Liver (tissue), 9 donors: ENCODE measurements around the gene SLC6A11. TPM values are rescaled to one million over a fixed set of nuclear protein-coding genes. Genes with fewer than 3 reads are reported as not detected.

Experiments
- DNase-seq: peaks from one replicate; pipeline ENCODE4 v3.0.0-alpha.2; 2017; ENCODE audit warnings: low spot score
- H3K27ac ChIP-seq, 2 donors: one replicate each; pipeline ENCODE4 v1.7.0; 2013; ENCODE audit warnings: inconsistent platforms in 2 of 2, low read length in 2 of 2, control low read depth in 1 of 2, low read depth in 1 of 2, mild to moderate bottlenecking in 1 of 2
- H3K27me3 ChIP-seq, 4 donors: one replicate each; pipeline versions ENCODE4 v1.6.1 to v1.7.0; 2013; ENCODE audit warnings: low read length in 3 of 4, inconsistent platforms in 1 of 4, mild to moderate bottlenecking in 1 of 4, moderate library complexity in 1 of 4; ENCODE audit not compliant: control insufficient read depth in 4 of 4, insufficient read depth in 4 of 4
- H3K36me3 ChIP-seq, 4 donors: one replicate each; pipeline versions ENCODE4 v1.6.1 to v1.7.0; 2013; ENCODE audit warnings: low read length in 3 of 4, mild to moderate bottlenecking in 3 of 4, low read depth in 1 of 4, moderate library complexity in 1 of 4; ENCODE audit not compliant: control insufficient read depth in 4 of 4, insufficient read depth in 3 of 4
- H3K4me1 ChIP-seq, 4 donors: one replicate each; pipeline versions ENCODE4 v1.6.1 to v1.7.0; 2013; ENCODE audit warnings: low read length in 3 of 4, mild to moderate bottlenecking in 3 of 4, moderate library complexity in 1 of 4; ENCODE audit not compliant: control insufficient read depth in 4 of 4, insufficient read depth in 4 of 4
- H3K4me3 ChIP-seq, 3 donors: one replicate each; pipeline versions ENCODE4 v1.6.1 to v1.7.0; 2013; ENCODE audit warnings: low read length in 3 of 3, control low read depth in 1 of 3, low read depth in 1 of 3, mild to moderate bottlenecking in 1 of 3
- H3K9ac ChIP-seq, 2 donors: one replicate each; pipeline ENCODE4 v1.7.0; 2013; ENCODE audit warnings: low read length in 2 of 2, mild to moderate bottlenecking in 2 of 2, moderate library complexity in 2 of 2, control low read depth in 1 of 2, low read depth in 1 of 2
- H3K9me3 ChIP-seq, 4 donors: one replicate each; pipeline versions ENCODE4 v1.6.1 to v1.7.0; 2013; ENCODE audit warnings: low read length in 3 of 4; ENCODE audit not compliant: control insufficient read depth in 4 of 4
- EGR1 ChIP-seq, 2 donors: IDR thresholded peaks; 2 replicates each; pipeline ENCODE4 v1.6.1; 2016 to 2018; ENCODE audit warnings: antibody characterized with exemption in 2 of 2, low read depth in 2 of 2
- FOXA1 ChIP-seq: IDR thresholded peaks from 2 replicates; pipeline ENCODE4 v1.6.1; 2016; ENCODE audit warnings: antibody characterized with exemption
- FOXA2 ChIP-seq: IDR thresholded peaks from 2 replicates; pipeline ENCODE4 v1.6.1; 2016; ENCODE audit warnings: antibody characterized with exemption
- GABPA ChIP-seq, 2 donors: IDR thresholded peaks in 1 of 2; conservative IDR thresholded peaks in 1 of 2; 2 replicates each; pipeline ENCODE4 v1.6.1; 2016; ENCODE audit warnings: antibody characterized with exemption in 2 of 2, mild to moderate bottlenecking in 1 of 2, moderate library complexity in 1 of 2
- HNF4A ChIP-seq, 2 donors: conservative IDR thresholded peaks; 2 replicates each; pipeline ENCODE4 v1.6.1; 2016; ENCODE audit warnings: antibody characterized with exemption in 2 of 2, mild to moderate bottlenecking in 2 of 2
- HNF4G ChIP-seq: IDR thresholded peaks from 2 replicates; pipeline ENCODE4 v1.6.1; 2016; ENCODE audit warnings: antibody characterized with exemption
- JUND ChIP-seq, 2 donors: IDR thresholded peaks; 2 replicates each; pipeline ENCODE4 v1.6.1; 2016; ENCODE audit warnings: antibody characterized with exemption in 2 of 2
- NR2F2 ChIP-seq: IDR thresholded peaks from 2 replicates; pipeline ENCODE4 v1.6.1; 2016; ENCODE audit warnings: antibody characterized with exemption
- RAD21 ChIP-seq, 2 donors: IDR thresholded peaks; 2 replicates each; pipeline ENCODE4 v1.6.1; 2016; ENCODE audit warnings: antibody characterized with exemption in 2 of 2, mild to moderate bottlenecking in 2 of 2
- RXRA ChIP-seq, 2 donors: IDR thresholded peaks; 2 replicates each; pipeline ENCODE4 v1.6.1; 2017 to 2018; ENCODE audit warnings: antibody characterized with exemption in 2 of 2, mild to moderate bottlenecking in 1 of 2
- SP1 ChIP-seq: IDR thresholded peaks from 2 replicates; pipeline ENCODE4 v1.6.1; 2018; ENCODE audit warnings: antibody characterized with exemption, mild to moderate bottlenecking
- TAF1 ChIP-seq: conservative IDR thresholded peaks from 2 replicates; pipeline ENCODE4 v1.6.1; 2016; ENCODE audit warnings: antibody characterized with exemption, mild to moderate bottlenecking
- YY1 ChIP-seq: IDR thresholded peaks from 2 replicates; pipeline ENCODE4 v1.6.1; 2016; ENCODE audit warnings: antibody characterized with exemption, mild to moderate bottlenecking
- WGBS: extraction: QIAGEN DNeasy Blood & Tissue Kit; methylation state at CpG from one replicate; pipeline ENCODE4 v1.1.7; 2013; 5-methylcytosine and 5-hydroxymethylcytosine counted together
- polyA plus RNA-seq, 2 donors: library from polyadenylated mRNA; stranded (reverse) in 1 of 2; unstranded in 1 of 2; fragments of 200-250 nt in 1 of 2; fragments of >200 nt in 1 of 2; fragmentation: Nextera tagmentation in 1 of 2; extraction: Ambion mirVana in 1 of 2; gene quantifications; one replicate each; pipeline versions ENCODE4 v1.2.1 to v1.2.3, GENCODE V29; 2013 to 2015
- total RNA-seq, 2 donors: library from RNA; depleted of rRNA; stranded (reverse); fragments of >200 nt; gene quantifications; one replicate each; pipeline ENCODE4 v1.2.3, GENCODE V29; 2014
- TF ChIP-seq, protein P1 (sequence below): IDR thresholded peaks from 2 replicates; pipeline ENCODE4 v1.6.1; 2016; ENCODE audit warnings: antibody characterized with exemption
- TF ChIP-seq, protein P2 (sequence below): IDR thresholded peaks from 2 replicates; pipeline ENCODE4 v1.6.1; 2016; ENCODE audit warnings: antibody characterized with exemption
- TF ChIP-seq, protein P3 (sequence below): fragments of 150-350 bp; IDR thresholded peaks from 2 replicates; pipeline ENCODE4 v1.5.1; 2017; ENCODE audit warnings: improper control_type of control experiment, low read depth, low read length; ENCODE audit not compliant: missing input control
- TF ChIP-seq, protein P4 (sequence below): IDR thresholded peaks from 2 replicates; pipeline ENCODE4 v1.6.1; 2016; ENCODE audit warnings: antibody characterized with exemption, mild to moderate bottlenecking
- TF ChIP-seq, protein P5 (sequence below): IDR thresholded peaks from 2 replicates; pipeline ENCODE4 v1.6.1; 2016; ENCODE audit warnings: antibody characterized with exemption
- donor health status: healthy.
- donor health status: healthy.
- donor health status: healthy.
- donor health status: healthy.
- donor health status: healthy.

SLC6A11 gene
- total and polyA plus RNA-seq, 4 donors = under 0.01 to 7.1 (median 0.01) TPM; not detected in 1

DNA sequence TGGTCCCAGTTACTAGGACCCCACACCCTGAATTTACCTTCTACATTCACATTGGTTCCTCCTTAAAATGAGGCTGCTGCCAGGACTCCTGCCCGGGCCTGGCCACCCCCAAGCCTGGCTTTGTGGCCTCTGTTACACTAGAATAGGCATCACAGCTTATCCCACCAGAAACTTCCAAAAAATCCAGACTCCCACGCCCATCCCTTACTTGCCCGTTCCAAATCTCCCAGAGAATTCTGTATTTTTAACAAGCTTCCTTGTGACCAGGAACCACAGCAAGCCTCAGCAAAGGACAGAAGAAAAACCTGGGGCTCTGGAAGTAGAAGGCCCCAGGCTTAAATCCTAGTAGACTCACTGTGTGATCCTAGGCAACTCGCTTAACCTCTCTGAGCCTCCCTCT, 140.5 kb downstream of the SLC6A11 start:
- H3K4me1 ChIP-seq = no peaks in the 10 kb centered on the region
- H3K4me3 ChIP-seq = no peak overlapping the region
- TF ChIP-seq GABPA (IDR thresholded peaks at IDR 0.05 in 1 of 2, conservative IDR thresholded peaks at IDR 0.05 in 1 of 2) (no peak), FOXA1 (no peak), JUND (IDR thresholded peaks at IDR 0.05) (no peak), NR2F2 (no peak), YY1 (no peak), RAD21 (IDR thresholded peaks at IDR 0.05) (no peak), RXRA (IDR thresholded peaks at IDR 0.05) (no peak)
- TF ChIP-seq, protein P1, sequence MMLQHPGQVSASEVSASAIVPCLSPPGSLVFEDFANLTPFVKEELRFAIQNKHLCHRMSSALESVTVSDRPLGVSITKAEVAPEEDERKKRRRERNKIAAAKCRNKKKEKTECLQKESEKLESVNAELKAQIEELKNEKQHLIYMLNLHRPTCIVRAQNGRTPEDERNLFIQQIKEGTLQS = no peak
- TF ChIP-seq, protein P2, sequence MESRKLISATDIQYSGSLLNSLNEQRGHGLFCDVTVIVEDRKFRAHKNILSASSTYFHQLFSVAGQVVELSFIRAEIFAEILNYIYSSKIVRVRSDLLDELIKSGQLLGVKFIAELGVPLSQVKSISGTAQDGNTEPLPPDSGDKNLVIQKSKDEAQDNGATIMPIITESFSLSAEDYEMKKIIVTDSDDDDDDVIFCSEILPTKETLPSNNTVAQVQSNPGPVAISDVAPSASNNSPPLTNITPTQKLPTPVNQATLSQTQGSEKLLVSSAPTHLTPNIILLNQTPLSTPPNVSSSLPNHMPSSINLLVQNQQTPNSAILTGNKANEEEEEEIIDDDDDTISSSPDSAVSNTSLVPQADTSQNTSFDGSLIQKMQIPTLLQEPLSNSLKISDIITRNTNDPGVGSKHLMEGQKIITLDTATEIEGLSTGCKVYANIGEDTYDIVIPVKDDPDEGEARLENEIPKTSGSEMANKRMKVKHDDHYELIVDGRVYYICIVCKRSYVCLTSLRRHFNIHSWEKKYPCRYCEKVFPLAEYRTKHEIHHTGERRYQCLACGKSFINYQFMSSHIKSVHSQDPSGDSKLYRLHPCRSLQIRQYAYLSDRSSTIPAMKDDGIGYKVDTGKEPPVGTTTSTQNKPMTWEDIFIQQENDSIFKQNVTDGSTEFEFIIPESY = no peak
- H3K9ac ChIP-seq = no peak overlapping the region
- WGBS = 84% methylated on average over 4 of the region's 4 CpGs
- no peaks in the 10 kb centered on the region for H3K36me3 ChIP-seq
- H3K27ac ChIP-seq = no peak overlapping the region
- no peaks in the 10 kb centered on the region for H3K9me3 ChIP-seq
- H3K27me3 ChIP-seq = peaks cover 0 to 5% (median 0%) of the 10 kb centered on the region in 4 donors
- DNase-seq = no peak

DNA sequence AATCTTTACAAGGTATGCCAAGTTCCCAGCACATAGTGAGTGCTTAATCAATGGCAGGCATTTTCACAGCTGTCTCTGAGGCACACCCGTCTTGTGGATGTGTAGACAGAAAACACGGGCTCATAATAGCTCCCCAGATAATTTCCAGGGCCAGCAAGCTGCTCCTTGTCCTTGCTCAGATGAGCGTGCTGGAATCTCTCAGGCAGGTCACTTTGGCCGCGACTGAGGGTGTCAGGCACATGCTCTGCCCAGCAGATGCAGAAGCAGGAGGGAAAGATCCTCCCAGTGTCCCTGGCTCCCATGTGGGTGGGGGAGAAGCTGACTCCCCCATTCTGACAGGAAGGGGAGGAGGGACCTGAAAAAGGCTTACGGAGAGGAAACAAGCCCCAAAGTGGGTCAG, 141.0 kb downstream of the SLC6A11 start:
- no peaks in the 10 kb centered on the region for H3K36me3 ChIP-seq
- TF ChIP-seq JUND (IDR thresholded peaks at IDR 0.05) (no peak), RAD21 (IDR thresholded peaks at IDR 0.05) (no peak), HNF4A (conservative IDR thresholded peaks at IDR 0.05) (no peak), SP1 (no peak), YY1 (no peak), HNF4G (no peak), GABPA (IDR thresholded peaks at IDR 0.05 in 1 of 2, conservative IDR thresholded peaks at IDR 0.05 in 1 of 2) (no peak), TAF1 (no peak), RXRA (IDR thresholded peaks at IDR 0.05) (no peak), NR2F2 (no peak), FOXA2 (no peak), FOXA1 (no peak), EGR1 (IDR thresholded peaks at IDR 0.05; ENCODE audit: low read depth in 2 of 2) (no peak)
- TF ChIP-seq, protein P3, sequence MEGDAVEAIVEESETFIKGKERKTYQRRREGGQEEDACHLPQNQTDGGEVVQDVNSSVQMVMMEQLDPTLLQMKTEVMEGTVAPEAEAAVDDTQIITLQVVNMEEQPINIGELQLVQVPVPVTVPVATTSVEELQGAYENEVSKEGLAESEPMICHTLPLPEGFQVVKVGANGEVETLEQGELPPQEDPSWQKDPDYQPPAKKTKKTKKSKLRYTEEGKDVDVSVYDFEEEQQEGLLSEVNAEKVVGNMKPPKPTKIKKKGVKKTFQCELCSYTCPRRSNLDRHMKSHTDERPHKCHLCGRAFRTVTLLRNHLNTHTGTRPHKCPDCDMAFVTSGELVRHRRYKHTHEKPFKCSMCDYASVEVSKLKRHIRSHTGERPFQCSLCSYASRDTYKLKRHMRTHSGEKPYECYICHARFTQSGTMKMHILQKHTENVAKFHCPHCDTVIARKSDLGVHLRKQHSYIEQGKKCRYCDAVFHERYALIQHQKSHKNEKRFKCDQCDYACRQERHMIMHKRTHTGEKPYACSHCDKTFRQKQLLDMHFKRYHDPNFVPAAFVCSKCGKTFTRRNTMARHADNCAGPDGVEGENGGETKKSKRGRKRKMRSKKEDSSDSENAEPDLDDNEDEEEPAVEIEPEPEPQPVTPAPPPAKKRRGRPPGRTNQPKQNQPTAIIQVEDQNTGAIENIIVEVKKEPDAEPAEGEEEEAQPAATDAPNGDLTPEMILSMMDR = no peak
- TF ChIP-seq, protein P4, sequence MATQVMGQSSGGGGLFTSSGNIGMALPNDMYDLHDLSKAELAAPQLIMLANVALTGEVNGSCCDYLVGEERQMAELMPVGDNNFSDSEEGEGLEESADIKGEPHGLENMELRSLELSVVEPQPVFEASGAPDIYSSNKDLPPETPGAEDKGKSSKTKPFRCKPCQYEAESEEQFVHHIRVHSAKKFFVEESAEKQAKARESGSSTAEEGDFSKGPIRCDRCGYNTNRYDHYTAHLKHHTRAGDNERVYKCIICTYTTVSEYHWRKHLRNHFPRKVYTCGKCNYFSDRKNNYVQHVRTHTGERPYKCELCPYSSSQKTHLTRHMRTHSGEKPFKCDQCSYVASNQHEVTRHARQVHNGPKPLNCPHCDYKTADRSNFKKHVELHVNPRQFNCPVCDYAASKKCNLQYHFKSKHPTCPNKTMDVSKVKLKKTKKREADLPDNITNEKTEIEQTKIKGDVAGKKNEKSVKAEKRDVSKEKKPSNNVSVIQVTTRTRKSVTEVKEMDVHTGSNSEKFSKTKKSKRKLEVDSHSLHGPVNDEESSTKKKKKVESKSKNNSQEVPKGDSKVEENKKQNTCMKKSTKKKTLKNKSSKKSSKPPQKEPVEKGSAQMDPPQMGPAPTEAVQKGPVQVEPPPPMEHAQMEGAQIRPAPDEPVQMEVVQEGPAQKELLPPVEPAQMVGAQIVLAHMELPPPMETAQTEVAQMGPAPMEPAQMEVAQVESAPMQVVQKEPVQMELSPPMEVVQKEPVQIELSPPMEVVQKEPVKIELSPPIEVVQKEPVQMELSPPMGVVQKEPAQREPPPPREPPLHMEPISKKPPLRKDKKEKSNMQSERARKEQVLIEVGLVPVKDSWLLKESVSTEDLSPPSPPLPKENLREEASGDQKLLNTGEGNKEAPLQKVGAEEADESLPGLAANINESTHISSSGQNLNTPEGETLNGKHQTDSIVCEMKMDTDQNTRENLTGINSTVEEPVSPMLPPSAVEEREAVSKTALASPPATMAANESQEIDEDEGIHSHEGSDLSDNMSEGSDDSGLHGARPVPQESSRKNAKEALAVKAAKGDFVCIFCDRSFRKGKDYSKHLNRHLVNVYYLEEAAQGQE = no peak
- TF ChIP-seq, protein P5, sequence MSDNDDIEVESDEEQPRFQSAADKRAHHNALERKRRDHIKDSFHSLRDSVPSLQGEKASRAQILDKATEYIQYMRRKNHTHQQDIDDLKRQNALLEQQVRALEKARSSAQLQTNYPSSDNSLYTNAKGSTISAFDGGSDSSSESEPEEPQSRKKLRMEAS = no peak
- TF ChIP-seq, protein P1 = no peak
- no peaks in the 10 kb centered on the region for H3K4me1 ChIP-seq
- H3K27ac ChIP-seq = no peak overlapping the region
- H3K9me3 ChIP-seq = no peaks in the 10 kb centered on the region
- no peak overlapping the region for H3K4me3 ChIP-seq
- peaks cover 0 to 5% (median 0%) of the 10 kb centered on the region in 4 donors for H3K27me3 ChIP-seq
- H3K9ac ChIP-seq = no peak overlapping the region
- 77% methylated on average over 6 of the region's 6 CpGs for WGBS
- DNase-seq = no peak
